HG02970 (cell line): ENCODE measurements around the gene C11orf58.
A peak's percentile ranks its signal among the peaks of the same experiment; 100 is the strongest.

ENCODE experiments used
- ATAC-seq: cut with Tn5 transposase; IDR thresholded peaks from one replicate; pipeline ENCODE4 v1.9.1; 2021; ENCODE audit warnings: mild to moderate bottlenecking, moderate library complexity, moderate number of reproducible peaks; ENCODE audit not compliant: unreplicated experiment, low FRiP score

C11orf58 gene

DNA sequence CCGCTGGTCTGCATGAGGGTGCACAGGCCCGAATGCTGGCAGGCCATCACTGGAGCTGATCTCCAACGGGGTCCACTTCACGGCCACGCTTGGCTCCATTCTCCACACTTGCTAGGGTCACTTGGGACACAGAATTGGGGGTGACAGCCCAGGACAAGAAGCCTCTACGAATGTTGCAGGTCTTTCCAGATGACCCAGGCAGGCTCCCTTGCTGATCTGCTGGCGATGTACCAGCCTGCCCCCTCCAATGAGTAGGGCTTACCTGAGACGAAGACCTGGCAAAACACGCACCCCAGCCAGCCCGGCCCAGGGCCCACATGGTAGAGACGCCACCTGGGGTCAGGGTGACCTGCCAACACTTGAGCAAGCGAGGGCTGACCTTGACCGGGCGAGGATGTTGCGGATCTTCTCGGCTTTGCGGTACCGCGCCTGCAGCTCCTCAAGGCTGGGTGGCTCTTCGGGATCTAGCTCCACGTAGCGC lies 44.9 kb downstream of the C11orf58 start:
- ATAC-seq: no peak

DNA sequence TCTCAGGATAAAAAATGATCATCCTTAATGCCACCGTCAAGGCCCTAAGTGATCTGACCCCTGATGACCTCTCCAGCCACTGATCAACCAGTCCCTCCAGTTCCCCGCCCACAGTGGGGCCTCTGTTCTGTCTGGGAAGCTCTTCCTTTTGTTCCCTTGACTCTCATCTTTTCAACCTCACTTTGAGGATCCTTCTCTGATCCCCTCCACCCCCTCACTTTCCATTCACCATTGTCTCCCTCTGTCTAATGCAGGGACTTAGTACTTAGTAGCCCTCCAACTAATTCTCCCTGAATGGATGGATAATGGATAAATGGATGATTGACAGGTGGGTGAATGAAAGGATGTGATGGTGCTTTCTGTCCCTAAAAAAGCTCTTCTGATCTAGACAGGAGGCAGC lies 45.6 kb downstream of the C11orf58 start:
- ATAC-seq: no peak

DNA sequence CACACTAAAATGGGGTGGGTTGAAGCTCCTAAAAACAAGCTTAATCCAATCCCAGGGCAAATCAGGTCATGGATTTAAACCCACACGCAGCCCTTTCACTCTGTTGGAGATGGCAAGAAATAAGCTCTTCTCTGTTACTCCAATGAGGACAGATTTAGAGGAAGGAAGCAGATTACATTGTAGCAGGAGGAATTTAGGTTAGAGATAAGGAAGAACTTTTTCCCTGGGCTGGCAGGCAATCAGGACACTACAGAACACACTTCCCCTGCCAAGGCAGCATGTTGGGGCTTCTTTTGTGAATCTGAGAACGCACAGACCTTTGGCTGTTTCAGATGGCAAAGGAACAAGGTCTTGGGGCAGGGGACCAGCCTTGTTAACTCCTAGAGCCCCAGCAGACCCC lies 46.2 kb downstream of the C11orf58 start:
- ATAC-seq: no peak

DNA sequence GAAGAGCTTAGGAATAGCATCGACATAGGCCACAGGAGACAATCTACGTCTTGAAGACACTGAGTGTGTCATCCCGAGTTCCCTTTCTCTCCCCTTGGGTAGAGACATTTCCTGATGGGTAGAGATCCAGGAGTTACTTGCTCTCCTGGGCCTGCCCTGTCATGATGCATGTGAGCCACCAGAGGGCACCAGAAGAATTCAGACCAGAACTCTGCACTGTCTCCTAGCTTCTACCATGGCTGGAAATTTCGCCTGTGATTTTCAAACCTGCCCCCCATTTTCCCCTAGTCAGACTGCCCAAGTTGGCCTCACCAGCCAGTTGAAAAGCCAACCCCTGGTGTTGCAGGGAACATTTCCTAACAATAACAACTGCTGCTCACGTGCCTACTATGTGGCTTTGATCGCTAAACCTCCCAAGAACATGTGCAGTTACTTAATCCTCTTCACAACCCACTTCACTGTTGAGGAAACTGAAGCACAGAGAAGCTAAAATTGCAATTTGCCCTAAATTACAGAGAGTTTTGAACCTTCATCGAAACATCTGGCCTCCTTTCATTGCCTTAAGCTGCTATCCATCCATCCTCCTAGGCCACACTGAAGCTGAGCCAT lies 47.2 kb downstream of the C11orf58 start:
- ATAC-seq: peak; percentile 77

DNA sequence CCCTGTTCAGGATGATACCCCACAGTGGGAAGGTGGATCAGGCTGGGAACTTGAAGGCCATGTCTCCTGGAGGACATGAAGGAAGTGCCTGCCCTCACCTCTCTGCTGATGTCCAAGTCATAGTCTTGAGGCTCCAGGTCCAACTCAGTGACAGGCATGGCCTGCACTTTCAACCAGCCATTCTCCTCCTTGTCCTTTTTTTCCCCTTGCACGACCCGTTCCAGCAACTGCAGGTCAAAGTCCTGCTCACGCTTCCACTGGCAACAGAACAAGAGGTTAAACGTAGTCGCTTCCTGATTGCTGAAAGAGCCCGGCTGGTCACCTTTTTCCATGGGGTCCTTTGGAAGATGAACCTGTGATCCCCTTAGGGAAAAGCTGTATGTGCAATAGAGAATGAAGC lies 47.7 kb downstream of the C11orf58 start:
- ATAC-seq: no peak

DNA sequence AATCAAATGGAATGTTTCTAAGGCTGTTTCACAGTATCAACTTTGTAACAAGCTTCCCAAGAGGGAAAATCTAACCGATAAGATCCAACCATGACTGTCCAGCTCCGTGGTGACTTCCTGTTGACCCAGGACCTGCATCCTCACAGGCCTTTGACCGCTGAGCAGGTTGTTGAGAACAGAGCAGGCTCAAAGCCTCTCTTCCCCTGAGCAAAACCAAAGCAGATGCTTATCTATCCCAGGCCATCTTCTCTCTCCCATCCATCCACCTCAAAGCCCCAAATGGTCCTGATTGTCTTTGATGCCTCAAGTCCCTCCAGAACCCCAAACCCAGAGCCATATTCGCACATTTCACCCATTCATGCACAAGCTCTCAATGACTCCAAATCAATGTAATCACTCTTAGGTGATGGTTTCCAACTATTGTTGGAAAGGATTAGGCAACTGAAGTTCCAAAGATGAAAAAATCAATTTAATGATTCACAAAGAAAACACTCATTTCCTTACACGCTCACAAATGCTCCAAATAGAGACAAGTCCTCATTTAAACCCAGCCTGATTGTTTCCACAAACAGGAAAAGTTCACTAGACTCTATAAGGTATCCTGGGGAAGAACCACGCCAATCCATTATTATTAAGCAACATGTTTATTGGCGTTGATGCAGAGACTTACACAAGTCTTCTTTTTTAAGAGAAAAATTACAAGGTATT lies 48.7 kb downstream of the C11orf58 start:
- ATAC-seq: no peak

DNA sequence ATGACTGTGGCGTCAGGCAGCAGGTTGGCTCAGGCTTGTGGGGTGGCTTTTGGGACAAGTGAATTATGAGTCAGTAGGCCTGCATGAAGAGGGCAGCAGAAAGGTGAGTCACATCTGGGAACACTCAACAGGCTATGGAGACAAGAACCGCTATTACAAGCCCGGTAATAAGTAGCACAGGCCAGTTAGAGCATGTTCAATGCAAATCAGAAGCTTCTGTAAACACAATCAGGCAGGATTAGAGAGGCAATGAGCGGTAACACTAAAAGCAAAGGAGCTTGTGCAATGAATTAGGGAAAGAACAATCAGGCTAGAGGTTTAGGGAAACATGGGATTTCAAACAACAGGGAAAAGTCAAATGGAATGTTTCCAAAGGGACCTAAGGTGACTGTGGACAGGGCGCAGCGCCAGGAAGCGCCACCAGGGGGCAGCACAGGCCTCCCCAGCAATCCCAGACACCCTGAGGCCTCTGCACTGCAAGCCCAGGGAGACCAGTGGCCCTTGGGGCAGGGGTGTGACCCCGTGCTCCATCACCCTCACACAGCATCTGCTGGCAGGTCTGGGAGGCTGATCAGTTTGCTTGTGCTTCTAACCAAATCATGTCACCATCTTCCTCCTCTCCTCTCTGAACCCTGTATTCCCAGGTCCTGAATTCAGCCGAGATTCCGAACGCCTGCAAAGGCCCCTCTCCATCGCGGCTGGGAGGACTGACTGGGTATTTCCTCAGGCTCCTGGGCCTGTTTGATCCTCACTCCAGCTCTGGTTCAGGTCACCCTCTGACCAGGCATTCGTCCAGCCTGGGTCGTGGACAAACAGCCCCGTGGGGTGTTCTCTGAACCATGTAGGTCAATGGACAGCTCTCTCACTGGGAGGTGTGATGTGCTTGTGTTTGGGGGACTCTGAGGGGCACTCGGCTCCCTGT lies 50.0 kb downstream of the C11orf58 start:
- no peak for ATAC-seq

DNA sequence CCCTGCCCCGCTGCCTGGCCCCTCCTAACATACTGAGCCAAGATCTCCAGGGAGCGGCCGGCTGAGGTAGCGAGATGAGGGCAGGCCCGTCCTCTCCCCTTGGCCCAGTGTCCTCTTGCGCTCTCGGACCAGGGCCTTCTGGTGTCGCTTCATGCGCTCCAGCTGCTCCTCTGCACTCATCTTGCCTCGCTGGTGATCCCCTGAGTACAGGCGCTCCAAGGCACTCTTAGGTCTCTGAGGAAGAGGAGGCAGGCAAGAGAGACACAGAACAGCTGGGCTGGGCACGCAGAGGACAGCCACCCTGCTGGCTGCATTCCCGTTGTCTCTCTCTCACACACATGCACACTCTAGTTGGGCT lies 50.6 kb downstream of the C11orf58 start:
- no peak for ATAC-seq

DNA sequence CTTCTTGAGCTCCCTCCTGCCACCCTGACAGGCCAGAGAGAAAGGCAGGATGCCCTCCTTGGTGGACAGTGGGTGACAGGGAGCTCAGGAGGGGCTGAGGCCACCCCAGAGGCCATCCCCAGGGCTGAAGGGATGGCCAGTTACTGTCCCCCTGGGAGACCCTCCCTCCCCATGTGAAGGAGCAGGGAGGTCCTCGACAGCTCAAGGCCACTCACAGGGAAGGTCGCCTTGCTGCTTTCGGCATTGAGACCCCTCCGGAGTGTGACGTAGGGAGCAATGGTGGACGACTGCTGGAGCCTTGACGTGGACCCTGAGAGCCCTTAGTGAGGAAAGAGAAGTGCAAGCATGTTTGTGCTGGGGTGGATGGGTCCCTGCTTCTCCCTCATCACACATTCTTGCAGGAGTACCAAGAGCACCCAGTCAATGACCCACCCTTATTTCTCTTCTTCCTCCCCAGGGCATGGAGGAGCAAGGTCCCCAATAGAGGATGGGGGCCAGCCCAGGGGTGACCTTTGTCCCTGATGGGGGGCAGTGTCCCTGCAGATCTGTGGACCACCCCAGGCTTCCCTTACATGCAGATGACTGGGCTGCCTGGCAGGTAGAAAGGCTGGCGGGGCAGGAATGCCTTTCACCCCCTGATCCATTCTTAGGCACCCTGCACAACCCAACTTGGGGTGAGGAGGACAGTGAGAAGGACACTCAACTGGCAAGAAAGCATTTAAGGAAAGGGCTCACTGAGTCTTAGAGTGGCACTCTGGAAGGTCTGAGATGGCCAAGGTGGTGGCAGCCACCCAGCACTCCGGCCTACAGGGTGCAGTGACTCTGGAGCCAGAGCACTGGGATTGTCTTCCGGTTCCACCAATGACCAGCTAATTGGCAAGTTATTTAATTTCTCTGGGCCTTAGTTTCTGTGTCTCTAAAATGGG lies 51.4 kb downstream of the C11orf58 start:
- ATAC-seq: no peak

DNA sequence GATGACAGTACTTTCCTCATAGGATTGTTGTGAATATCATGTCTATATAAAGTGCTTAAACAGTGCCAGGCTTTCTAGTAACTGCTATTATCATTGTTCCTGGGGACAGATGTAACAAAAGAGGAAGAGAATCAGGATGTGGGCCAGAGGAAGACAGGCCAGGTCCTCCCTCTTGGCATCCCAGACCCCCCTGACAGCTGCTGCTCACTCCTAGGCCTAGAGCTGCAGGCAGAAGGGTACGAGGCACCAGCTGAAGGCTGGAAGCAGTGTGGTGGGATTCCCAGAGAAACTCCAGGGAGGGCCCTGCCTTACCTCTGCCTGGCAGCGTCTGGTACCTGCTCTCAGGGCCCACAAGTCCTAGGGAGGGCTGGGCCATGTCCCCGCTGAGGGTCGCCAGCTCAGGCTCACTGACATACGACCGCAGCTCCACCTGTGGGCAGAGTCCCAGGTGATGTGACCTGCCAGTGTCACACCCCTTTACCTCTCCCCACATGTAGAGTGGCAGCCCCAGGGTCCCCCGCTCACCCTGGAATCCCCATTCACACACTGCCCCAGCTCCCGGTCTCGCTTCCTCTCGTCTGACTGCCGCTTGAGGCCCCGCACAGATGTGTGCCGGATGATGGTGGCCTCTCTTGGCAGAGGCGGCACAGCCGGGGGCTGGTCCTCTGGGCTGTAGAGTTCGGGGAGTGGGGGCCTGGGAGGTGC lies 52.2 kb downstream of the C11orf58 start:
- ATAC-seq: no peak

DNA sequence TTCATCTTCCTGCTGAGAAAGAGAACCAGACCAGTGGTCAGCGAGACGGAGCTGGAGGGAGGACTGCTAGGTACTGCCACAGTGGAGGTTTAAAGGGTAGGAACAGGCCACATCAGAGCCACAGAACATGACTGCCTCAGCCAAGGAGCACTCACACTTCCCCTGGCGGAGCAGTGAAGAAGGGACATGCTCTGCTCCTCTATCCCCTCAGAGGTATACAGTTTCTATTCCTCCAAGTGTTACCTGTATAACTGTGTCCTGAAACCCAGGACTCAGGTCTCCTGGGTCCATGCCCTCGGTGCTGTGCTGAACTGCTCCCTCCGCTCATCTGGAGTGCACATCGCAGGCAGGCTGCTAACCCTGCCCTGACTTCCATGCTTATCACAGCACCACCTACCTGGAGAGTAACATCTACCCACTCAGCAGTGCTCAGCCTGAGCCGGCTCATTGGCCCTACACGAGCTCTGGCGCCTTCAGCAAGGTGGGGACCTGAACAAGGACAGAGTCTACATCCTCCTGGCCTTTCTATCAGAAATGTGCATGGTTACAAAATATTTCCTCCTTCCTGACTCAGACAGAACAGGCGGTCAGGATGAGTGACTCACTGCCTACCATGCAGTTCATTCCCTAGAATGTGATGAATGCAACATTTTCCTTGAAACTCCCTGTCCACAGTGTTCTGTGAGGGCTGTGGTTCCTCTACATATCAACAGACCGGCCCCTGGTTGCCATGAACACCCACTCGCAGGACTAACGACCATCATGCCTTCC lies 52.9 kb downstream of the C11orf58 start:
- ATAC-seq: no peak

DNA sequence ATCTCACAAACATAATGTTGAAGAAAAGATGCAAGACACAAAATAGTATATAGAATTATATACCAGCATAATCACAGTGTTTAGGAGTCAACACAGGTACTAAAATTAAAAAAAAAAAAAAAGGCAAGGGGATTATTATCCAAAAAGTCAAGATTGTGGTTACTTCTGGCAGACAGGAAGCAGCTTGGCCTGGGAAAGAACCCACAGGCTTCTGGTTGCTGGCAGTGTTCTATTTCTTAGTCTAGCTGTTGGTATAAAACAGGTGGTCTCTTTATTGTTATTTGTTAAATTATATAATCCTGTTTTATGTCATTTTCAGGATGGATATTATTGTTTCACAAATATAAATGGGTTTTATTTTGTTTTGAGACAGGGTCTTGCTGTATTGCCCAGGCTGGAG lies 54.0 kb downstream of the C11orf58 start:
- no peak for ATAC-seq

DNA sequence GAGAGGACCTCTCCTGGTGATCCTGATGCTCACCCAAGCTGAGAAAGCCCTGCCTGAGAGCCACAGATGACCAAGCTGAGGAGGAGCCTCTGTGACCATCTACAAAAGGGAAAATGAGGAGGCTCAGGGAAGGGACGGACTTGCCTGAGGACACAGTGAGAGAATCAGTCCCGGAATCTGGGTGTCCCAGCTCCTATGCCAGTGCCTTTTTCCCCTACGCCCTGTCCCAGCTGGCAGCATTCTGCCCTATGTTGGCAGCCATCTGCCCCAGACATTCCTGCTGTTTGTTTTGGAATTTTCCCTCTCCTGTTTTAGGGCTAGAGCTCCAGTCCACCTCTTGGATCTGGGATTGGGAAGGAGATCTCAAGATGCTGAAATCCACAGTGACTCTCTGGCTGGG lies 54.6 kb downstream of the C11orf58 start:
- no peak for ATAC-seq

DNA sequence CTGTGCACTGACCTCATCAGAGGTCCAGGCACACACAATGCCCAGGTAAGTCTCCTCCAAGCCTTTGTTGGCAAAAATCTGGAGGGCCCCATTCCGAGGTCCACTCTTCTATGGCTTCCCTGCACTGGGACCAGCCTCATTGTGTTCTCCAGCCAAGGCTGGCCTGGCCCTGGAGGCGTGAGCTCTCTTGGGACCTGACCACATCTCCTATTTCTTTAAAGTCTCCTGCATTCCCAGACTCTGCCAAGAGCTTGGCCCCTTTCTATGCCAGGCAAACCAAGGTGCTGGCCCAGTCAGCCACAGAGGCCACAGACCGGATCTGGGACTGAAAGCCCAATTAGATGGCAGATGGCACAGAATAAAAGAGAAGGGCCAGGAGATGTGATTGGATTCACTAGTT lies 55.1 kb downstream of the C11orf58 start:
- no peak for ATAC-seq

DNA sequence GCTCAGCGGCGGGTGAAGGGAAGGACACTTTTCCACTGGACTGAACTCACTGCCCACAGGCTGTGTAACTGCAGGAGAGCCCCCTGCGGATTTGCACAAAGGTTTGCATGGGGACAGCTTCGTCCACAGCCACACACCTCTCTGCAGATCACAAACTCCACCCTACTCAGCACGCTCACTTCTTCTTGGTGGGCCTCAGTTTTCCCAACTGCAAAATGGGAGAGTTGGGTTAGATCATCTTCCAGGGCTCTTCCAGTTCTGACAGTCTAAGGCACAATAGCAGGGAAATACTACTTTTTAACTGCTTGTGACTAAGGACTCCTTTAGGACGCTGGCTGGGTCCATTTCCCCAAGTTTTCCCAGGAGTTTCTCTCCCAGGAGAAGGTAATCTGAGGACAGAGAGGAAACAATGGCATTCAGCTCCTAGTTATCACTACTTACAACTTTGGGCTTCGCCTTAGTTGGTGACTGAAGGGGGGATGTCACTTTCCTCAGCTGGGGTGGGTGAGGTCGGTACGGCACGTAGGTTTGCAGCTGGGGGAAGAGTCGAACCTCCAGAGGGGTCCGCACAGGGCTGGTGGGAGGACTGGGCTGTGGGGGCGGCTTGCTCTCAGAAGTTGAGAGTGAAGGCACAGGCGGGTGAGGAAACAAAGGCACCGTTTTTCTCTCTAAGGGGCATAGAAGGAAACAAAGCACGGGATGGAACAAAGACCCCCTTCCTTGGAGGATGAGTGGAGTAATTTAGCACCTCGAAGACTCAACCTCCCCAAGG lies 55.8 kb downstream of the C11orf58 start:
- ATAC-seq: no peak

DNA sequence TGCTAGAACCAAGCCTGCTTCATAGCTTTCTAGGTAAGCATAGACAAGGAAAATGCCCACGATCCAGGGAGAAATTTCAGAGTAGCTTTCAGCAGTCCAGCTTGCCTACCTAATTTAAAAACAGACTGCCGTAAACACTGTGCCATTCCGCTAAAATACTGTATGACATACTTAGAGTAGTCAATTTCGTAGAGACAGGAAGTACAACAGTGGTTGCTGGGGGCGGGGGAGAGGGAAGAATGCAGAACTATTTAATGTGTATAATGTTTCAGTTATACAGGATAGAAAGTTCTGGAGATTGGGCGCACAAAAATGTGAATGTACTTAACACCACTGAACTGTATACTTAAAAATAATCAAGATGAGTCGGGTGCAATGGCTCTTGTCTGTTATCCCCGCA lies 56.7 kb downstream of the C11orf58 start:
- no peak for ATAC-seq

DNA sequence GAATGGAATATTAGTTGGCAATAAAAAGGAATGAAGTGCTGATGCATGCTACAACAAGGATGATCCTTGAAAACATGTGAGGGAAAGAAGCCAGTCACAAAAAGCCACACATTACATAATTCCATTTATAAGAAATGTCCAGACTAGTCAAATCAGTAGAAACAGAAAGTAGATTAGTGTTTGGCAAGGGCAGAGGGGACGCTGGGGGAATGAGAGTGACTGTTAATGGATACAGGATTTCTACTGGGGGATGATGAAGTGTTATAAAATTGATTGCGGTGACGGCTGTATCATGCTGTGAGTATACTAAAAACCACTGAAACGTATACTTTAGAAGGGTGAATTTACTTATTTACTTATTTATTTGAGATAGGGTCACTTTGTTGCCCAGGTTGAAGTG lies 57.9 kb downstream of the C11orf58 start:
- ATAC-seq: no peak

DNA sequence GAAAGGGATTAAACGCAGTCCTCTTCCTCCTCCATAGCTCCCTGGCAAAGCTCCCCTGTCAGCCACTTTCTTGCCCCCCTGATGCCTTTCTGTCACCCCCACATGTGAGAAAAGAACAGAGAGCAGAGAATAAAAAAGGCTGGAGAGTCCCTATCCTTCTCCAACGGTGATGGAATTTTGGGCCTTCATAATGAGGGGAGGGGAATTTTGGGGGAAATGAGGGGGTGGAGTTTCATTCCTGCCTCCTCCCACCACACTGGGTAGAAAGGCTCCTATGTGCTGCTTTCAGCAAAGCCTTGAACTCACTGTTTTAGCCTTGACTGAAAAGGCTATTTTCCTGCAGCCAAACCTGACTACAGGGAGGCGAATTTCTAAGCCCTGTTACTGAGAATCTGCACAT lies 59.3 kb downstream of the C11orf58 start:
- ATAC-seq: no peak
